ENCODE results near the gene PMP22. TPM values are rescaled to one million over a fixed set of nuclear protein-coding genes. Genes with fewer than 3 reads are reported as not detected.

PMP22 gene
- total RNA-seq, 4 donors from 2014 or later: 104 to 246 (median 155) TPM

DNA sequence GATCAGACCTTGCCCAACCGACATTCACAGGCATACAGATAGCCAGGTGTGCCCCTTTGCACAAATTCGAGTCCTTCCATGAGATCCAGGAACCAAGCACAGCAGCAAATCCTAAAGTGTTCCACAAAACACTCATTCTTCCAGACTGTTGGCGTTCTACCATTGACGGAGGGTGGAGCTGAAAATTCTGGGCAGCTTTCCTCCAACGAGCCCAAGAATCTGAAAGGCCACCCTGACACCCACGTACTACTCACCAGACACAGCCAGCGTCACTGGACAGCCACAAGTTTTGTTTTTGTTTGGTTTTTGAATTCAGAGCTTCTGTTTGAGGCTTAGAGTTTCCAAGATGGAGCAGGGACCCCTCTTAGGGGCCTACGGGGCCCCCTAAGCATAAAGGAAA lies 83.8 kb downstream of the PMP22 start:
- Histone ChIP-seq H3K4me3 (no peak overlapping the region), H3K9me3 (no peaks in the 10 kb centered on the region), H3K27me3 (no peaks in the 10 kb centered on the region), H3K4me1 (no peaks in the 10 kb centered on the region), H3K36me3 (no peaks in the 10 kb centered on the region), H3K27ac (no peak overlapping the region)
- intact Hi-C loops (cut with DNase I; ENCODE audit: low total_unique reads): no loop called here
- TF ChIP-seq POLR2A (IDR thresholded peaks at IDR 0.05): no peak
- TF ChIP-seq, protein P1, sequence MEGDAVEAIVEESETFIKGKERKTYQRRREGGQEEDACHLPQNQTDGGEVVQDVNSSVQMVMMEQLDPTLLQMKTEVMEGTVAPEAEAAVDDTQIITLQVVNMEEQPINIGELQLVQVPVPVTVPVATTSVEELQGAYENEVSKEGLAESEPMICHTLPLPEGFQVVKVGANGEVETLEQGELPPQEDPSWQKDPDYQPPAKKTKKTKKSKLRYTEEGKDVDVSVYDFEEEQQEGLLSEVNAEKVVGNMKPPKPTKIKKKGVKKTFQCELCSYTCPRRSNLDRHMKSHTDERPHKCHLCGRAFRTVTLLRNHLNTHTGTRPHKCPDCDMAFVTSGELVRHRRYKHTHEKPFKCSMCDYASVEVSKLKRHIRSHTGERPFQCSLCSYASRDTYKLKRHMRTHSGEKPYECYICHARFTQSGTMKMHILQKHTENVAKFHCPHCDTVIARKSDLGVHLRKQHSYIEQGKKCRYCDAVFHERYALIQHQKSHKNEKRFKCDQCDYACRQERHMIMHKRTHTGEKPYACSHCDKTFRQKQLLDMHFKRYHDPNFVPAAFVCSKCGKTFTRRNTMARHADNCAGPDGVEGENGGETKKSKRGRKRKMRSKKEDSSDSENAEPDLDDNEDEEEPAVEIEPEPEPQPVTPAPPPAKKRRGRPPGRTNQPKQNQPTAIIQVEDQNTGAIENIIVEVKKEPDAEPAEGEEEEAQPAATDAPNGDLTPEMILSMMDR (IDR thresholded peaks at IDR 0.05): no peak
- no peak for DNase-seq

DNA sequence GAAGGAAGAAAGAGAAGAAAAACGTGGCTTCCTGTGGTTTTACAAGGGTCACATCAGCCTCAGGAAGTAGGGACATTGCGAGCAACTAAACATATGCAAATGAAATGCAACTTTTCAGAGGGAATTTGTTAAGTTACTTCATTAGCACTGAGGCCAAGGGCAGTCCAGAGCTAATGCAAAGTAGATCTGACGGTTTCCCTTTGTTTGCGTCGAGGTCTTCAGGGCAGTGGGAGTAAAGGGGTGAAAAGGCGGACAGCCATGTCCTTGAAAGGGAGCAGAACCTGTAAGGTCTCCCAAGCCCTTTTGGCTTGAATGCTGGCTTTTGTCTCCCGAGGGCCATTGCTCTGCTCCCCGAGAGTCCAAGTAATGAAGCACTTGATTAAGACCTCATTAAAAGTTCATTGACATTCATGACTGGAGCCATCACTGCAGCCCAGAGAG lies 85.0 kb downstream of the PMP22 start:
- DNase-seq: no peak
- no peaks in the 10 kb centered on the region for H3K36me3 ChIP-seq
- no peaks in the 10 kb centered on the region for H3K27me3 ChIP-seq
- TF ChIP-seq, protein P1 (IDR thresholded peaks at IDR 0.05): no peak
- no peak for TF ChIP-seq POLR2A (IDR thresholded peaks at IDR 0.05)
- intact Hi-C loops (cut with DNase I; ENCODE audit: low total_unique reads): no loop called here
- no peak overlapping the region for H3K27ac ChIP-seq
- no peaks in the 10 kb centered on the region for H3K4me1 ChIP-seq
- no peaks in the 10 kb centered on the region for H3K9me3 ChIP-seq
- no peak overlapping the region for H3K4me3 ChIP-seq

Small RNA genes lying within 50 kb of the gene (microRNA-seq; reads per million reads assigned to microRNA genes)
- gene MIR4731 (ENCODE audit: borderline microRNAs expressed, borderline replicate concordance): 5.9 reads per million, percentile 7 among the genes with 10 or more reads in this experiment

Small RNA genes lying within 50 kb of the gene (small RNA-seq; reads per million reads assigned to genes)
- not detected for gene MIR4731
- not detected for gene RNU6-799P

Other genes starting within 250 kb of the PMP22 start
- gene TEKT3, start 76.3 kb upstream of the PMP22 start, total RNA-seq: 1 to 10 TPM in 1 of 4 donors, under 1 TPM in 2, not detected in 1; 0.51 to 2.6 (median 0.90) TPM
- gene CDRT4, start 202.3 kb upstream of the PMP22 start, total RNA-seq: 10 to 100 TPM in 1 of 4 donors, 1 to 10 TPM in 2, under 1 TPM in 1; 0.29 to 22.8 (median 4.2) TPM

Measured in uterus (tissue), 4 donors.